T-helper 2 cell (primary cell): Measurements from ENCODE around the gene DENND2A.

ENCODE experiments used
- DNase-seq, 5 experiments: peaks; one replicate each; pipeline versions ENCODE4 v3.0.0 to v3.0.0-alpha.2; 2012 to 2022

DENND2A gene

DNA sequence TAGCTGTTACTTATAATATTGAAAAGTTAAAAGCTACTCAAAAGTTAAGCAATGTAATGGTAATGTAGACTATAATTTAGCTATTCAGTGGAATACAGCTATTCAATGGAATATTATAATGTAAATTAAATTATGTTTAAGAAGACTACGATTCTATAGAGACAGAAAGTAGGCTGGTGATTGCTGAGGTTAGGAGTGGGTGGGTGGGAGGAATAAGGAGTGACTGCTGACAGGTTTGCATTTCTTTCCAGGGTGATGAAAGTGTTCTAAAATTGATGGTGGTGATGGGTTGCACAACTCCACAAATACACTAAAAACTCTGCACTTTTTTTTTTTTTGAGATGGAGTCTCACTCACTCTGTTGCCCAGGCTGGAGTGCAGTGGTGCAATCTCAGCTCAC, 21.4 kb downstream of the DENND2A start:
- DNase-seq = no peak

GRCh38 chr7:140618306-140618705, 22.3 kb downstream of the DENND2A start:
- no peak for DNase-seq

- no peak for DNase-seq
Measured at GRCh38 chr7:140617081-140617480, 23.5 kb downstream of the DENND2A start.

- no peak for DNase-seq
Measured at GRCh38 chr7:140616328-140616727, 24.3 kb downstream of the DENND2A start.

DNA sequence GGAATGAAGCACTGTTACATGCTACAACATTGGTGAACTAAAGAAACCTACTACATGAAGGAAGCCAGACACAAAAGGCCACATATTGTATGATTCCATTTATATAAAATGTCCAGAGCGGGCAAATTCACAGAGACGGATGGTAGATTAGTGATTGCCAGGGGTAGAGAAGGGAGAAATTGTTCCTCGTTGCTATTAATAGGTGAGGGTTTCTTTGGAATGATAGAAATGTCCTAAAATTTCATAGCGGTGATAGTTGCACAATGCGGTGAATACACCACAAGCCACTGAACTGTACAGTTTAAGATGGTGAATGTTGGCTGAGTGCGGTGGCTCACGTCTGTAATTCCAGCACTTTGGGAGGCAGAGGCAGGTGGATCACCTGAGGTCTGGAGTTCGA, 29.0 kb downstream of the DENND2A start:
- DNase-seq = no peak

DNA sequence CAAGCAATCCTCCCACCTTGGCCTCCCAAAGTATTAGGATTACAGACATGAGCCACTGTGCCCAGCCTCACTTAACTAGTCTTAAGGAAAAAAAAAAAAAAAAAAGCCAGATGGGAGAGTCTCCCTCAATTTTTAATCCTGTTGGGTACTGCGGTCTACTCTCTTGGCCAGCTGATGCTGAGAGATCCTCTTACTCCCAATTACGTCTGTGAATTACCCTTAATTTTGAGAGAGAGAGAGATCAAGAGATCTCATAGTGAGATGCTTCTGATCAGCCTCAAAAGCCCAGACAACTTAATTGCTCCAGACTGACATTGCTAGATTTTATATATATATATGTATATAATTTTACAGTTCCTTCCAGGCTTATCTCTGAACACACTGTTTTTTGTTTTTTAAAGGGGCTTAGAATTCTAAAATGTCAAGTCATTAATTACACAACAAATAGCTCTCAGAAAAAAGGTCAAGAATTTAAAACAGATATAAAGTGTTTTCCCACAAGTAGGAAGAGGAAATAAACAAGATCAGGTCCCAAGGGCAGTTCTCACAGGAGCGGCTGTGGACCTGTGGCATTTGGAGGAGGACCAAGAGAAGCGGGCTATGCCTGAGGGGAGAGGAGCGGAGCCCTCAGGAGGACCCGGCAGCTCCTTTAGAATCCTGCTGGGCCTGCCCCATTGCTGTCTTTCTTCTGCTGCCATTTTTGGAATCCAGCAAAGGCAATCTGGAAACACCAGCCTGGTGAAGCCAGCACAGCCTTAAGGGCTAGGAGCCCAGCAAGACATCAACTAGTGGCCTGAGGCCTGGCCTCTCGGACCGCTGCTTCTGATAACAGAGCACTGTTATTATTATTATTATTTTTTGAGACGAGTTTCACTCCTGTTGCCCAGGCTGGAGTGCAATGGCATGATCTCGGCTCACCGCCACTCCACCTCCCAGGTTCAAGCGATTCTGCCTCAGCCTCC, 30.1 kb downstream of the DENND2A start:
- no peak for DNase-seq

- DNase-seq = no peak
Measured at GRCh38 chr7:140609646-140610045, 31.0 kb downstream of the DENND2A start.

GRCh38 chr7:140607441-140607989, 33.1 kb downstream of the DENND2A start:
- DNase-seq = no peak

GRCh38 chr7:140605337-140605736, 35.3 kb downstream of the DENND2A start:
- DNase-seq = no peak

DNA sequence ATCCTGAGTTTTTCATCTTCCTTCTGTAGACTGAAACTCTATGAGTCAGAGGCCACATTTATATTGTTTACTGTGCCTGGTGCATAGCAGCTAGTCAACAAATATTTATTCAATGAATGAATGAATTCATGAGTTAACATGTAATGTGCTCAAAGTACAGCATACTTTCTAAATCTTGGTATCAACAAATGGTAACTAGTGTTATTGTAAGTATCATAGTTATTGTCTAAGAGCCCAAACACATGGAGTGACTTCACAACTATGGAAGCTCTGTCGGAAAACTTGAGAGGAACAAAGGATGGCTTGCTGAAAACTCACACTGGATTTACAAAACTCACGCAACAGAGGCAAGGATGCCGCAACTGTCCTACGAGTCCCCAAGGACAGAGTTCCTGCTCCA, 35.9 kb downstream of the DENND2A start:
- DNase-seq = no peak

- no peak for DNase-seq
Measured at GRCh38 chr7:140604076-140604475, 36.5 kb downstream of the DENND2A start.

DNA sequence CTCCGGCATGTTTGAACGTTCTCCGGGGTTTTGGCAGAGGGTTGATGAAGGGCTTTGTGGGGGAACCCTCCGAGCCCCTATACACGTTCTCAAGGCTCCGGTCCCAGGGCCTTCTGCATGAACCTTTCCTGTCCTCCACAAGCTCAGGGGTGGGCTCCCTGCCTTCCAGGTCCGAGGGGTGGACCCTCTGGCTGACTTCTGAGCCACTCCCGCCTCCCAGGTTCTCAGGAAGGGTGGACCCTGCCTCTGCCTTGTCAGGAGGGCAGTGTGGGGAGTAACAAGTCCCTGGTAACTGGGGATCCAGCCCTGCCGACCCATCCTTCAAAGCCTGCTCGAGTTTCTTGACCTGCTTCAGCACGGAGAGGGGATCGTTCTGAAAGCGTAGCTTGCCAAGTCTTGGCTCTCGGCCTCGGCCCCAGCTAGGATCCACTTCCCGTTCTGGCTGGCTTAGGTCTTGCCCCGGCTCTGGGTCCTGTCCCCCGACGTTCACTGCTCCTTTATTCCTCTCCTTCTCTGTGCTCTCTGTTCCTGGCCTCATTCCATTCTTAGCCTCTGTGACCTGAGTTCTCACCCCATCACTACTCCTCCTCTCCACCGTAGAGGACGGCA, 38.9 kb downstream of the DENND2A start:
- no peak for DNase-seq

GRCh38 chr7:140600341-140600740, 40.3 kb downstream of the DENND2A start:
- DNase-seq = no peak

GRCh38 chr7:140597428-140597949, 43.1 kb downstream of the DENND2A start:
- no peak for DNase-seq

DNA sequence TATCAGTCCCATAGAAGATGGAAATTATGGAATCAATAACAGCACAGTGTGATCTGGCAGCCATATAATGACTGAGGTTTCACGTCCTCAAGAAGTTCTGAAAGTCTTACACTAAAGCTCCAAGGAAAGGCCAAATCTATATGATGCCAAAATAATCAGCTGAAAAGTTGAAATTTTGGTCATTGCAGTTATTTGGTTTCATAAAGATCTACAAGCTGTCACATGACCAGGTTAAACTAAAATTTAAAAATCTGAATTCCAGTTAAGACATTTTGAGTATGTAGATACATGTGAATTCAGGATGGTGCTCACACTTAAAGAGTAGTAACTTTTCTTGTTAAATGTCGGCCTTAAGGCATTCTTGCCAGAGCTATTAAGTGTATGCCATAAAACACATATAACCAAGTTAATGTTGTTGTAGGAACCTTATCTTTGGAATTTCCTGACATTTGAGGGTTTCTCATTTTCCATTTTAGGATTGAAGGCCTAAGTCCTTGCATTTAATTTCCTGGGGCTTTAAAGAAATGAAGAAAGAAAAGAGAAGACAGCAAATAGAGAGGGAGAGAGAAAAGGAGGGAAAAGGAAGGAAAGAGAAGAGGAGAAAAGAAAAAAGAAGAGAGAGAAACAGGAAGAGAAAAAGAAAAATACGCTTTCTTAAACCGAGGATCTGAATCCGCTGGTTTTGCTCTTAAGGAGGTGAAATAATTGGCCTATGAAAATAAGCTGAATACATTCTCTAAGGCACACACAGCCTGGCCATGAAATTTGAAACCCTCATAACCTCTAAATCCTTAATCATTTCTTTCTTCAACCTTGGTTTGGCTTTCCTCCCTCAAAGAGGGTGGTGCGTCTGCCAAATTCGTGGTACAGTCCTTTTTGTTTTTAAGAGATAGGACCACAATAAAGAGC, 43.8 kb downstream of the DENND2A start:
- DNase-seq = no peak

DNA sequence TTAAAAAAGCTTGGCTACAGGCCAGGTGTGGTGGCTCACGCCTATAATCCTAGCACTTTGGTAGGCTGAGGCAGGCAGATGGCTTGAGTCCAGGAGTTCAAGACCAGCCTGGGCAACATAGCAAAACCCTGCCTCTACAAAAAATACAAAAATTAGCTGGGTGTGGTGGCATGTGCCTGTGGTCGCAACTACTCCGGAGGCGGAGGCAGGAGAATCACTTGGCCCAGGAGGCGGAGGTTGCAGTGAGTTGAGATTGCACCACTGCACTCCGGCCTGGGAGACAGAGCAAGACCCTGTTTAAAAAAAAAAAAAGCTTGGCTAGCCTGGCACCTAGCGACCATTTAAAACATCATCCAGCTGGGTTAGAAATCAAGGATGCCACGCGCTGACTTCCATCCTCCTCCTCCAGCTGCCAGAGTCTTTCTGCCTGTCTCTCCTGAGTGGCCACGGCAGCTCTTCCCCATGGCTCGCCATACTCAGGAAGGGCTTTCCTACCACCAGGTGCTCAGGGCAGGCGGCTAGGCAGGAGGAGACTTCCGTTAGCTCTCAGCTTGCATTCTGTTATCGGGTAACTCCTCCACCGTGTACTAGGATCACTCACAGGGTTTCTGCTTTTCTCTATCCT, 45.0 kb downstream of the DENND2A start:
- DNase-seq = no peak

GRCh38 chr7:140594131-140594691, 46.4 kb downstream of the DENND2A start:
- no peak for DNase-seq

- DNase-seq = peak in 1 of 5 experiments; percentile 40
Measured at GRCh38 chr7:140593672-140593982, 47.0 kb downstream of the DENND2A start.

DNA sequence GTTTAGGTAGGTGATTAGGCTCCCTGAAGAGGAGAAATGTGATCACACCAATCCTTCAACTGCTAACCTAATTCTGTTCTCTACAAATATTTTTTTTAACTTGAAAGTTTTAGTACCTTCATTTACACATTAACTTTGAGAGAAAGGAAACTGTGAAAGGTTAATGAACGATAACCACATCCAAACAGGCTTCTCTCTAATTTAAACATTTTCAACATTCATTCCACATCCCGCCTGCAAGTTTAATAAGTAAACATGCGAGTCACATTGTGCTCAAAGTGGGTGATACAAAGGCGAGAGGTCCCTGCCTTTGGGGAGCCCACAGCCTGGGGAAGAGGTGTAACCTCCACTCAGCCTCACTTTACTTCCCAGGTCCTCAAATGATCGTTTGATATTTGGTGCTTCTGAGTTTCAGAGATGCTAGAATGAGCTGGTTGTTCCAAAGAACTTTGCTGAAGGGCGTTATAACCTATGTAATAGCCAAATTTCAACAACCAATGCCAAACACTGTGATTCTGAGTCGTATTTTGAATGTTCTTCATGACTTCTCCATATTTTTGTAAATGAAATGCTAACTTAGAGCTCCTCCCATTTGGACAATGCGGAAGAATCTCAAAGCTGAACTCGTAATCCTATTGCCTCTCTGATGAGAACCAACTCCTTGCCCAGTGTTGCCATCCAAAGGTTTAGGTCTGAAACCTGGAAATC, 47.5 kb downstream of the DENND2A start:
- no peak for DNase-seq

GRCh38 chr7:140591180-140591902, 49.3 kb downstream of the DENND2A start:
- no peak for DNase-seq
